ENCODE results near the gene GRIK4.
"Not testable (repeated sequence)": the region's sequence is repeated elsewhere in the genome, so short reads cannot be mapped to it uniquely, and the experiment has no call there.

The GRIK4 gene

DNA sequence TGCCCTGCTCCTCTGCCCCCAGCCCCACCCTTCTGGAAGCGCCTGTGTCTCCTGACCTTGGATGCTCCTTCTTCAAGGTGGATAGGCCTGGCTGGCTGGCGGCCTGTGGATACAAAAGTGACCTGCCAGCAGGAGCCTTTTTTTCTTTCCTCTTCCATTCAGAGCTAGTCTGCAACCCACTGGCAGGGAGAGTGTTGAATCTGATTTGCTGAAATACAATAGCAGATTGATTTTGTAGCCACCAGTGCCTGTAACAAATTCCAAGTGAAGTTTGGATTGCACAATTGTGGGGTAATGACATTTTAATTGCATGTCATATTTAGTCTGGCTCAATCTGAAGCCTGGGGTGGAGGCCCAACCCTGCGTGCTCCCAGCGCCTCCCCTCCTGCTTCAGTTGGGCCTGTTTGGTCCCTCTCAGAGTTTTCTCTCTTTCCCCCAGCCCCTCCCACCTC, 97.2 kb downstream of the GRIK4 start:
- DNase-seq (ENCODE audit: low read depth), result peak; percentile 24

GRCh38 chr11:120610111-120610510, 98.6 kb downstream of the GRIK4 start:
- no peak for DNase-seq (ENCODE audit: low read depth)

DNA sequence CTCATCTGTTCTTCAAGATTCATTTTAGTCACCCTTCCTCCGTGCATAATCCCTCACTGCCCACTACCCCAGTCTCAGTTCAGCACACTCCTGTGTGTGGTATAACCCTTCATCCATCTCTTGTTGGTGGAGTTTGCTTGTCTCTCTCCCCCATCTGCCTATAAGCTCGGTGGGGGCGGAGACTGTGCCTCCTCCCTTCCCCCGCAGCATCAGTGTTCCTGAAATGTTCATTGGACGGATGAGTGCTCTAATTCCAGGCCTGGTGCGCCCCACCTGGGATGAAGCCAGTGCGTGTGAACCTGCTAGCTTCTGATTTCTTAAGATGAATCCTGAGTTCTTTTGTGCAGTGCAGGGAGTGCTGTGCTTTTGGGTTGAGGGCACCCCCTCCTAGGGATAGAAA, 100.0 kb downstream of the GRIK4 start:
- no peak for DNase-seq (ENCODE audit: low read depth)

- DNase-seq (ENCODE audit: low read depth), result no peak
Measured at GRCh38 chr11:120612513-120613263, 101.1 kb downstream of the GRIK4 start.

DNA sequence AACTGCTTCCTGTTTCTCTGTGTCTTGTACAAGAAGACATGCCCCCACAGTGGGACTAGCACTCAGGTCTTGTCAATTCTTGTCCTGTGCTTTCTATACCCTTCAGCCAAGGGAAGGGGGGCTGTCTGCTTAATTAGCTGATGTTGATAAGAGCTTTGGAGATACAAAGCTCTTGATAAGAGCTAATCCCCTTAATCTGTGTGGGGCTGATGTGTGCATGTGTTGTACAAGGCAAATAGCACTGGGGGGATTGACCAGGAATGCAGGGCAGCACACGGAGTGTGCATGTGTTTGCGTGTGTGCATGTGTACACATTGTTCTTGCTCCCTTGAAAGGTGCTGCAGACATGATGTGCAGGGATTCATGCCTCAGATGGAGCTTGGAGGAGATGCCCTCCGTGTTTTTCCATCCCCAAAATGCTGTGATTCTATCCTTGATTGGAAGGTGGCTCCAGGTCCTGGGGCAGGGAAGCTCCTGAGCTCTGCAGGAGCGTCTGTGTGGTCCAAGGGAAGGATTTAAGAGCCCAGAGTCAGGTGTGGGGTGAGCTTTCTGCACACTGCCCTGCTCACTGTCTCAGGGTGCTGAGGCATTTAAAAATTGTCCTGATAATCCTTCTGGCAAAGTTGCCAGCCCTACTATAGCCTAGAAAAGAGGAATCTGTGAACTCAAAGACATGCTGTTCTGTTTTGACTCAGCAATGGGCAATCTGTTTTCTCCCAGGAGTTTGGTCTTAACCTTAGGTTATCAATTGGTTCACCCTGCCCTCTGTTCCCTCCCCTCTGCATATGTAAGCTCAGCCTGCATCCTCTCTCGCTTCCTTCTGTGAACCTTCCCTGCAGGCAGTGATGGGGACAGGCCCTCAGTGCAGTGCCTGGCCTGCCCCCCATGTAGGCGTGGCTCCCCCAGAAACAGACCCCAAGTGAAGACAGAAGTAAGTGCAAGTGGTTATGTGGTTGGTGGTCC, 102.0 kb downstream of the GRIK4 start:
- DNase-seq (ENCODE audit: low read depth), result no peak

DNA sequence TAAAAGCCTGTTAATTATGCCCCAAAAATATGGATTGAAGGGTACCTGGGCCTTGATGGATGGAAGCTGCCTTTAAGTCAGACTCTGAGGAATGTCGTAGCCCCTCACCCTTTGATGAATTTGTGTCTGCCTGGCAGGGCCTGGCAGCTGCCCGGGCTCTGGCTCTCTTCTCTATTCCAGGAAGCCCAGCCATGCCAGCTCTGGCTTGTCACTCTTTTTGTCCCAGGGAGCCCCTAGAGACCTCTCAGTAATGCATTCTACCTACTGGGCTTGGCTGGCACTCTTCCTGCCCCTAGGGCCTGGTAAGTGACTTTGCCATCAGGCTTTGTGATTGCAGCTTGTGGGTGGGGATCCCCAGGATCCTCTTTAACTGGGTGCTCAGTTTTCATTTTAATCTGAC, 103.8 kb downstream of the GRIK4 start:
- DNase-seq (ENCODE audit: low read depth), result no peak

- DNase-seq (ENCODE audit: low read depth), result no peak
Measured at GRCh38 chr11:120618399-120618798, 106.9 kb downstream of the GRIK4 start.

DNA sequence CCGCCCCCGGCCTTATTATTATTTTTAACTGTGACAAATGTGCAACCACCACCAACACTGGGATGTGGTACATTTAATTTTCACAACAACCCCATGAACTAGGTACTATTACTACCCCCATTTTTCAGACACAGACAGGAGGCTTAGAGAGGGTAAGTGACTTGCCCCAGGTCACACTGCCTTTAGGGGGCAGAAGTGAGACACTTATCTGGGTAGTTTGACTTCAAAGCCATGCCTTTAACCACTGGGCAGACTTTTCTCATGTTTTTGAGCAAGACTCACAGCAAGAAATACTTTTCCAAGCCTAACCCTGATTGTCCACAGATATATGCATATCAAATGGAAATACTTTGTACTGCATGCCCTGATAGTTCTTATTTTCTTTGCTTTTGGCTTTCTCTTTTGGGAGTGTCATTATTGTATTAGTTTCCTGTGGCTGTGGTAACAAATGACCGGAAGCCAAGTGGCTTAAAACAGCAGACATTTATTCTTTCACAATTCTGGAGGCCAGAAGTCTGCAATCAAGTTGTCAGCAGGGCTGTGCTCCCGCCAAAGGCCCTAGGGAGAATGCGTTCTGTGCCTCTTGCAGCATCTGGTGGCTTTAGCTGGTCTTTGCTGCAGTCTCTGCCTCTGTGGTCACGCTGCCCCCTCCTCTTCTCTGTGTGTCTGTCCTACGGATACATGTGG, 110.8 kb downstream of the GRIK4 start:
- no peak for DNase-seq (ENCODE audit: low read depth)

- not testable (repeated sequence) for DNase-seq (ENCODE audit: low read depth)
Measured at GRCh38 chr11:120624992-120625391, 113.4 kb downstream of the GRIK4 start.

GRCh38 chr11:120625565-120625964, 114.0 kb downstream of the GRIK4 start:
- no peak for DNase-seq (ENCODE audit: low read depth)

DNA sequence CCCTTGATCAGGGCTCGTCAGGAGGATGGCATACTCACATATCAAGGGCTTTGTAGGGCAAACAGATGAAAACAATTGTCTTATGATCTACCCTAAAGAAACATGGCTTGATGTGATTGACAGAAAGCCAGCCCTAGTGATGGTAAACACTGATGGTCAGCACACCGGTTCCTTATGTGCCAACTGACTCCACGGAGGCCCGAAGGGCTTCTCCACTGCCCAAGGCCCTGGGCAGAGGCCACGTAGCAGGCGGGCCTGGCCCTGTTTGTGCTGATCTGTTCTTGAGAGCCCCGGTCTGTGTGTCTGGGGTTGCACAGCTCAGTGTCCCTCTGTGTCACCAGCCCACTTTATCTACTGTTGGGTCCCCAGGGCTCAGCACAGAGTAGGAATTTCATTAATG, 115.2 kb downstream of the GRIK4 start:
- no peak for DNase-seq (ENCODE audit: low read depth)

GRCh38 chr11:120627327-120628163, 116.0 kb downstream of the GRIK4 start:
- DNase-seq (ENCODE audit: low read depth), result no peak

DNA sequence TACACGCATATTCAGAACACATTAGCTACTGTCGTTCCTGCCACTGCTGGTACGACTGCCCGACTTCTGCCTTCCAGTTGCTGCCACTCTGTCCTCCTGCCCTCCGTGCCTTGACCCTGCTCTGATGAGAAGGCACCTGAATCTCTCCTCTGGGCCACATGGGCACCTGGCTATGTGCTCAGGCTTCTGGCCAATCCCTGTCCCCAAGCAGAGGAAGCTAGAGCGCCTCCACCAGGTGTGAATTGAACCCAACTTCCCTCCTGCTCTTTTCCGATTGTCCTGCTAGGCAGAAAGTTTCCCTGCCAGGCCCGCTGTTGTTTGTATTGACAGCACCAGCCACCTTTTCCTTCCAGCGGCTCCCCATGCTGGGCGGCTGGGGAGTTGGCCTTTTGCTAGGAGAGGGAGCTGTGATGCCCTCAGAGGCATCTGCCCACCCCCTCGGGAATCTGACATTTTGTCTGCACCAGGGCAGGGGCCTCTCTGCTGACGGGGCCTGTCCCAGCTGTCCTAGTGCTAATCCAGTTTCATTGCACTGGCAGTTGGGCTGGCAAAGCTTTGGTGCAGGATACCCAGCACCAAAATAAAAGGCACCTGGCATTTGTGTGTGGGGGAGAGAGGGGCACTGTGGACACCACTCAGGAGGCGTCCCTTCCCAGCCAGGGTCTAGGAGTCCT, 118.0 kb downstream of the GRIK4 start:
- no peak for DNase-seq (ENCODE audit: low read depth)

DNA sequence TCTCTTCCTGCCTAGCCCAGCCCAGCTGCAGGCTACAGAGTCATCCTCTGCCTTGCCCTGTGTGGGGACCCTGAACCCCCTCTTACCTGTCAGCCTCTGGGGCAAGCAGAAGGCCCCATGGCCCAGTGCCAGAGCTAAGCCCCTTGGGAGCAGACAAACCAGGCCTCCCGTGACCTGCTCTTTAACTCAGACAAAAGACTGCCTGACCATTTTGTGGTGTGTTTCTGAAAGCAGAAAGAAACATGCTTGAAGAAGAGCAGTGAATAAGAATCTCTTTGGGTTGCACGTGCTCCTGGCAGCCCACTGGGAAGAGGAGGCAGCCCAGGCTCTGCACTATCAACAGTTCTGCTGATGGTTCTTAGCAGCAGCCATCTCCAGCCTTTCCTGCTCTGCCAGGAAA, 118.6 kb downstream of the GRIK4 start:
- no peak for DNase-seq (ENCODE audit: low read depth)

DNA sequence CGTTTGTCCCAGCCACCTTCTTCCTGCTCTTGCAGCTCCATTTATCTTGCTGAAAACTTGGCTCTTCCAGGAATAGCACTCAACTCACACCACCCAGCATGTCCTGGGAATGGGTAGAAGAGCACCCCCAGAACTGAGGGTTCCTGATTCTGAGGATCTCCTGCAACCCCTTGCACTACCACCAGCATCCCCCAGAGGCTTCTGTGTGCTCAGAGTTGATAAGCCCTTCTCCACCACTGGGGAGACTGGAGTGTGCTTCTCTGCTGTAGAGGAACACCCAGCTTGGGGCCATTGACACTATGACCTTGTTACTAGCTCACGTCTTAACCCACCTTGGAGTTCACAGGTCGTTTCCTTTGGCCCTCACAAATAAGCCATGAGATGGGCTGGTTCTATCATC, 121.0 kb downstream of the GRIK4 start:
- DNase-seq (ENCODE audit: low read depth), result no peak

GRCh38 chr11:120633616-120634393, 122.3 kb downstream of the GRIK4 start:
- DNase-seq (ENCODE audit: low read depth), result no peak

DNA sequence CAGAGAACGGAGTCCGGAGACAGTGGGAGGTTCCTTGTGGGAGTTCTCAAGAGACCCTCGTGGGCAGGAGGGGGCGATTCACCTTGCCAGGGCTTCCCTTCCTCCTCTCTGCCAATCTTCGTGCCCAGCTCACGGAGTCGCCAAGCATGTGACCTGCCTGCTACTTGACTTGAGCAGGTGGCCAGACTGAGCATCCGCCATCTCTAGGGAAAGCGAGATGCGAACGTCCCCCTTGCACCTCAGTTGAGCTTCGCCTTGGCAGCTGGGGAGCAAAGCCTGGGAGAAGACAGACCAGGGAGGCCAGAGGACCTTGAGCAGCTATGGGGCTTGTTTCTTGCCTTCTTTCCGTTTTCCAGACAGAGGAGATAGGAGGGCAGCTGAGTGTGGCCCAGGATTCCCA, 123.2 kb downstream of the GRIK4 start:
- DNase-seq (ENCODE audit: low read depth), result no peak

GRCh38 chr11:120635136-120635810, 123.7 kb downstream of the GRIK4 start:
- DNase-seq (ENCODE audit: low read depth), result no peak

DNA sequence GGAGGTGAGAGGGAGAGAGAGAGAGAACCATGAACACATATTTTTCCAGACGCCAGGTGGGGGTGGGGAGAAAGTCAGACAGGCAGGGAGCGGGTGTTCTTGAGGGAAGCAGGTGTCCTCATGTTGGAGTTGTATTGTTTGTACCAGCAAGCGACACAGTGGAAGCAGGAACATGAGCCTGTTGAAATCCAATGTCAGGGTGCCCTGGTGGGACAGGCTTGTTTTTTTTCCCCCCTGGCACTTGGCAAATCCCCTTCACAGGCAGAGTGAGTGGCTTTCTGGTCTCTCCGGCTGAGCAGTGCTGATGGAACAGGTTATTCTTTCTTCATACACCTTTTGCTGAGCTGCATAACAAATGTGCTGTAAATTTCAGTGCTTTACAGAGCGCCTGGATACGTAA, 125.6 kb downstream of the GRIK4 start:
- no peak for DNase-seq (ENCODE audit: low read depth)
